CD4-positive, alpha-beta T cell treated with Interleukin-15 for 4 hours (primary cell): Measurements from ENCODE around the gene ZFYVE16.
A peak's percentile ranks its signal among the peaks of the same experiment; 100 is the strongest.
"Not testable (repeated sequence)": the region's sequence is repeated elsewhere in the genome, so short reads cannot be mapped to it uniquely, and the experiment has no call there.

Experiments used
- DNase-seq: peaks from one replicate; pipeline ENCODE4 v3.0.0-alpha.2; 2020; ENCODE audit warnings: low spot score

ZFYVE16 gene

DNA sequence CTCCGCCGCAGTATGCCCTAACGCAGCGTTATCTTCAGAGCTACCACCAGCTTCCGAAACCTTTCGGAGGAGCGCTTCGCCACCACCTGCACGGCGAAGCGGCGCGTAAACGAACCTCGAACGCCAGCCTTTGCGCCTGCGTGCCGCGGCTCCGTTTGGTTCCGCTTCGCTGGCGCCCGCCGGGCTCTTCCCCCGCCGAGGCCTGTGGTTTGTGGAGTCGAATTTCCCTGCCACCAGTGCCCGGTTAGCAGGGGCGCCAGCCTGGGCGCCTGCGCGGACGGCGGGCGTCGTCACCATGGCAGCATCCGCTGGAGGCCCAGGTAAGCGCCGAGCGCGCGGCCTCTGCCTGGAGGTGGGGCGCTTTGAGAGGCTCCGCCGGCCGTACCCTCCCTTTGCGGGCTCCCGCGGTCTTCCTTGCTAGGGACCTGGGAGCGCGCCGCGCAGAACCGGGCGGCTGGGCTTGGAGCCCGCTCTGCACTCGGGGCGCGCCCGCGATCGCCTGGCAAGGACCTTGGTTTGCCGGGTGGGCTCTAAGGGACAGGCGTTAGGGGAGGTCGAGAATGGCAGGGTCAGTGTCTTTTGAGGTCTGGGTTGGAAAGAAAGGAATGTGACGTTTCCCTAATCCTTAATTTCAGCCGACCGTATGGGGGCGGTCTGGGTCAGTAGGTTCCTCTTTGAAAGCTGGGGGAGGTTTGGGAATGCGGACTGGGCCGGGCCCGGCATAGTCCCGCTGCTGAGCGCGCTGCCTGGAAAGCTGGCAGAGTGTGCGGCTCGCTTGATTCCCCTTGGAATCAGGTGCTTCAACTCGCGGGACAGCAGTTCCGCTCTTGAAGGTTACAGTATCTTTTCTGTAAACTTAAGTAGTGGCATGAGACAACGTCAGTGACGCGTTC, 80.2 kb downstream of the ZFYVE16 start, which contains the start of gene FAM151B:
Gene FAM151B, plus strand, starts transcription at position 272 of the 893 bp plus-strand sequence. Its CDS starts 24 bp downstream, at position 296.
- DNase-seq: peak; percentile 66

DNA sequence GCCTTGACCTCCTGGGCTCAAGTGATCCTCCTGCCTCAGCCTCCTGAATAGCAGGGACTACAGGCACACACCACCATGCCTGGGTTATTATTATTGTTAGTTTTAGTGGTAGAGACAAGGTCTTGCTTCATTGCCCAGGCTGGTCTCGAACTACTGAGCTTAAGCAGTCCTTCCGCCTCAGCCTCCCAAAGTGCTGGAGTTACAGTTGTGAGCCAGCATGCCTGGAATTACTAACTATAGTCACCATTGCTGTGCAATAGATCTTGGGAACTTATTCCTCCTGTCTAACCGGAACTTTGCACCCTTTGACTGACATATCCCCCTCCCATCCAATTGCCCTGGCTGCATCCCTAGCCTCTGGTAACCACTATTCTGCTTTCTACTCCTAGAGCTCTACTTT, 83.4 kb downstream of the ZFYVE16 start:
- no peak for DNase-seq

DNA sequence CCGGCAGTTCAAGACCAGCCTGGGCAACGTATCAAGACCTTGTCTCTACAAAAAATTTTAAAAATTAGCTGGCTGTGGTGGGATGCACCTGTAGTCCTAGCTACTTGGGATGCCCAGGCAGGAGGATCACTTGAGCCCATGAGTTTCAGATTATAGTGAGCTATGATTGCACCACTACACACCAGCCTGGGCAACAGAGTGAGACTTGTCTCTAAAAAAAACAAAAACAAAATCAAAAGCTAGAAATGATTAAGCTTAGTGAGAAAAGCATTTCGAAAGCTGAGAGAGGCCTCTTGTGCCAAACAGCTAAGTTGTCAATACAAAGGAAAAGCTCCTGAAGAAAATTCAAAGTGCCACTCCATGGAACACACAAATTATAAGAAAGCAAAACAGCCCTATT, 84.9 kb downstream of the ZFYVE16 start:
- DNase-seq: no peak

DNA sequence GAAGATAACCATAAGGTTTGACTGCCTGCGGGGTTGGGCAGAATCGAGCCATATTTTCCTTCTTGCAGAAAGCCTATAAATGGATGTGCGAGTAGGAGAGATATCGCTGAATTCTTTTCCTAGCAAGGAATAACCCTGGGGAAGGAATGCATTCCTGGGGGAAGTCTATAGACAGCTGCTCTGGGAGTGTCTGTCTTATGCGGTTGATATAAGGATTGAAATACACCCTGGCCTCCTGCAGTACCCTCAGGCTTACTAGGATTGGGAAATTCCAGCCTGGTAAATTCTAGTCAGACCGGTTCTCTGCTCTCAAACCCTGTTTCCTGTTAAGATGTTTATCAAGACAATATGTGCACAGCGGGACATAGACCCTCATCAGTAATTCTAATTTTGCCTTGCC, 85.6 kb downstream of the ZFYVE16 start:
- DNase-seq: not testable (repeated sequence)

DNA sequence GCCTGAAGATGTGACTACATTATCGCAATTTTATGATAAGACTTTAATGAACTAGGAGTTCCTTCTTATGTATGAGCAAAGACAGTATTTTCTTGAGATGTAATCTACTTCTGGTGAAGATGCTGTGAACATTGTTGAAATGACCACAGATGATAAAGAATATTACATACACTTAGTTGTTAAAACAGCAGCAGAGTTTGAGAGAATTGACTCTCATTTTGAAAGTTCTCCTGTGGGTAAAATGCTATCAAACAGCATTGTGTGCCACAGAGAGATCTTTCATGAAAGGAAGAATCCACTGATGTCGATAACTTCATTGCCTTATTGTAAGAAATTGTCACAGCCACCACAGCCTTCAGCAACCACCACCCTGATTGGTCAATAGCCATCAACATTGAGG, 88.0 kb downstream of the ZFYVE16 start:
- no peak for DNase-seq

DNA sequence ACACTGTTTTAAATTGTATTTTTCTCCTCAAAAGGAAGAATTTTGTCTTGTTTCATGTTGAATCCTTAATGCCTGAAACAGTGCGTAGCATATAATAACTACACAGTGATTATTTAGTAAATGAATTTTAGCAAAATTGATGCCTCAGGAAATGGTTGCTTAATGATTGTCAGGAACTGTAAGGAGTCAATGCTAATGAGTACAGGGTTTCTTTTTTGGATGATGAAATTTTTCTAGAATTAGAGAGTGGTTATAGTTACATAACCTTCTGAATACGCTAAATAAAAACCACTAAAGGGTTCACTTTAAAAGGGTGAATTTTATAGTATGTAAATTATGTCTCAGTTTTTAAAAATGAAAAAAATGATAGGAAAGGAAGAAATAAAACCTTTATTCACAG, 94.9 kb downstream of the ZFYVE16 start:
- DNase-seq: no peak

DNA sequence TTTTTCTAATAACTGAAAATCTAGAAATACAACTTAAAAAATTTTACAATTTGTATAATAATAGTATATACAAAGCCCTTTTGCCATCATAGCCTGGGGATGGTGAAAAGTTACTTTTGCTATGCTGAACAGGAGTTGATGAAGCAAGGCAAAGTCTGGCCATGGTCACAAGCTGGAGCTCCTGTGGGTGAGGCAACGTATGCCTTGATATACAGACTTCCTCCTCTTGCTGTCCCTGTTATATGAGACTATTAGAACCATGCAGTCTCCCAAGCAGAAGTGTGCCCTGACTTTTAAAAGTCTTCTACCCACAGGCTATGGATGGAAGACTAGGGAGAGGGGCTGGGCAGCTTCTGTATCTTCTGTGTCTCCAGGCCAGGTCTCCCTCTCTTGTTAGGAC, 95.8 kb downstream of the ZFYVE16 start:
- DNase-seq: no peak

DNA sequence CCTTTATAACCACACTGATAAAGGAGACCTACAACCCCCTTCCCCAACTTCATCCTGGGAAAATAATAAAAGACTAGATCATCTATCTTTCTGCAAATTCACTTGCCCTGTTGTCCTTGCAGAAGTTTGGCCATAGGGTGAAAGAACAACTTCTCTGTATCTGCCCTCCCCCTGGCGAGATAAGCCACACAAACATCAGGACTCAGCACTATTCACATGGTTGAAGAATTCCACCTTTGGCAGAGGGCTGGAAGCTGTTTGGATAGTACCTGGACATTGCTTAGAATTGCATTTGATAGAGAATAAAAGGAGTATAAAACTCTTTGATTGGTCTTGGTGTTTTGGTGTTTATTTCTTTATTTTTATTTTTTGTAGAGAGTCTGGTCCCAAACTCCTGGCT, 97.0 kb downstream of the ZFYVE16 start:
- no peak for DNase-seq

DNA sequence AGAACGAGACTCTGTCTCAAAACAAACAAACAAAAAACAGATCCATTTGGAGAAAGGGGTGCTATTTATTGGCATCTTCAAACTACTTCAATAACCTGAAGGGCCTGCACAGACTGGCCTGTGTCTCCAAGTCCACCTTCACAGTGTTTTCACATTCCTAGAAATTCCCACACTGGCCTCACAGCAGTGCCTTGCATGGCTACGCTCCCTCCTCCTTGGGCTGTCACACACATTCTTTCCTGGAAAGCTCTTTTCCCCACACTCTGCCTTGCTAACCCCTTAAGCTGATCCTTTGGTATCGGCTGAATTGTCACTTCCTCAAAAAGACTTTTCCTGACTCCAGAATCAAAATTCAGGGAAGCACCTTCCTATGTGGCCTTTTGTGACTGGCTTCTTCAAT, 99.8 kb downstream of the ZFYVE16 start:
- DNase-seq: no peak

DNA sequence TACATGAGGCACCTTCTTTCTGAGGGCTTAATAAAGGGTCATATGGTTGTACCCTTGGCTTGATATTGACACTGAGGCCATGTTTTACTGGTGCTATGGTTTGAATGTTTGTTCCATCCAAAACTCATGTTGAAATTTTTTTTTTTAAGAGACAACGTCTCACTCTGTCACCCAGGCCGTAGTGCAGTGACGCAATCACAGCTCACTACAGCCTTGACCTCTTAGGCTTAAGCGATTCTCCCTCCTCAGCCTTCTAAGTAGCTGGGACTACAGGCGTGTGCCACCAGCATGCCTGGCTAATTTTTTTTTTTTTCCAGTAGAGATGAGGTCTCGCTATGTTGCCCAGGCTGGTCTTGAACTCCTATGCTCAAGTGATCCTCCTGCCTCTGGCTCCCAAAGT, 101.0 kb downstream of the ZFYVE16 start:
- DNase-seq: no peak

DNA sequence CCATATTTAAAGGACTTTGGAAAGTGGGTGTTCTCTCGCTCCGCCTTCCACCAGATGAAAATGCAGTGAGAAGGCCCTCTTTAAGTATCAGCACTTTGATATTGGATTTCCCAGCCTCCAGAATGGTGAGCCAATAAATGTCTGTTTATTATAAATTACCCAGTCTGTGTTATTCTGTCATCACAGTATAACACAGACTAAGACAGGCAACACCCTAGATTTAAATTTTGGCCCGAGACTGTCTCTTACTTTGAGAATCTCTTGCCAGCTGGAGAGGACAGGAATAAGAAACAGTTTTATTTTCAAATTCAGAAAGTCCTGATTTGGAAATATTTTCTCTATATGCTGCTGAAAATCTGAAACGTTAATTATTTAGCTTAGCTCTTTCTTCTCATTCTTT, 101.5 kb downstream of the ZFYVE16 start:
- DNase-seq: no peak

DNA sequence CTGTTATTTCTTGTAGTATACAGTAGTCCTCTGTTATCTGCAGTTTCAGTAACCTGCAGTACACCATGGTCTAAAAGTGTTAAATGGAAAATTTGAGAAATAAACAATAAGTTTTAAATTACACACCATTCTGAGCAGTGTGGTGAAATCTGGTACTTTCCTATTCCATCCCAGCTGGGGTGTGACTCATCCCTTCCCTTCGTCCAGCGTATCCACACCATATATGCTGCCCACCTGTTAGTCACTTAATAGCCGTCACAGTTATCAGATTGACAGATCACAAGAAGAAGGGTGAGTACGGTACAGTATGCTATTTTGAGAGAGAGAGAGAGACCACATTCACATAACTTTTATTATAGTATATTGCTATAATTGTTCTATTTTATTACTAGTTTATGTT, 109.0 kb downstream of the ZFYVE16 start:
- no peak for DNase-seq
